Keratinocyte (primary cell): ENCODE measurements around the gene PRRT2. TPM values are rescaled to one million over a fixed set of nuclear protein-coding genes. Genes with fewer than 3 reads are reported as not detected.
A peak's percentile ranks its signal among the peaks of the same experiment; 100 is the strongest.

Experiments used
- DNase-seq: peaks from one replicate; pipeline ENCODE4 v3.0.0-alpha.2; 2011; ENCODE audit warnings: low read depth, missing footprints, low spot score
- FAIRE-seq: peaks from 2 replicates; lab custom pipeline; 2011; peaks lifted over from hg19 to GRCh38; lab: Jason Lieb, UNC
- H2AFZ ChIP-seq: 2 replicates; pipeline ENCODE4 v1.6.0; 2012; ENCODE audit warnings: low read length, control low read depth, inconsistent platforms; ENCODE audit not compliant: control insufficient read depth
- H3K27ac ChIP-seq: 2 replicates; pipeline ENCODE4 v1.5.1; 2011; ENCODE audit warnings: low read length; ENCODE audit not compliant: control insufficient read depth, insufficient read depth
- H3K27me3 ChIP-seq: 3 replicates; pipeline ENCODE4 v1.6.0; 2011; ENCODE audit warnings: low read length; ENCODE audit not compliant: control insufficient read depth, insufficient read depth; ENCODE audit errors: extremely low read depth
- H3K36me3 ChIP-seq, 2 experiments: 2 replicates in 1 of 2; 3 replicates in 1 of 2; pipeline ENCODE4 v1.5.1; 2011; ENCODE audit warnings: low read length in 2 of 2, mild to moderate bottlenecking in 1 of 2; ENCODE audit not compliant: control insufficient read depth in 2 of 2, insufficient read depth in 2 of 2; ENCODE audit errors: extremely low read depth in 1 of 2
- H3K4me1 ChIP-seq: 3 replicates; pipeline ENCODE4 v1.5.1; 2011; ENCODE audit warnings: low read length; ENCODE audit not compliant: control insufficient read depth, insufficient read depth; ENCODE audit errors: extremely low read depth
- H3K4me2 ChIP-seq: 3 replicates; pipeline ENCODE4 v1.6.0; 2011; ENCODE audit warnings: low read depth, low read length; ENCODE audit not compliant: control insufficient read depth, insufficient read depth; ENCODE audit errors: extremely low read depth
- H3K4me3 ChIP-seq, 3 experiments: fragments of 200-600 bp in 1 of 3; sonication (generic) in 1 of 3; 2 replicates in 2 of 3; 3 replicates in 1 of 3; pipeline ENCODE4 v1.5.1; 2011 to 2016; ENCODE audit warnings: low read length in 3 of 3, mild to moderate bottlenecking in 3 of 3, control low read depth in 2 of 3, inconsistent platforms in 1 of 3, low read depth in 1 of 3, mixed read lengths in 1 of 3, mixed run types in 1 of 3, moderate library complexity in 1 of 3; ENCODE audit not compliant: control insufficient read depth in 2 of 3, insufficient read depth in 2 of 3; ENCODE audit errors: extremely low read depth in 1 of 3
- H3K79me2 ChIP-seq: 2 replicates; pipeline ENCODE4 v1.6.0; 2012; ENCODE audit warnings: low read length; ENCODE audit not compliant: control insufficient read depth, insufficient read depth
- H3K9ac ChIP-seq: 3 replicates; pipeline ENCODE4 v1.6.0; 2011; ENCODE audit warnings: low read length; ENCODE audit not compliant: control insufficient read depth, insufficient read depth; ENCODE audit errors: extremely low read depth
- H3K9me1 ChIP-seq: 3 replicates; pipeline ENCODE4 v1.6.0; 2011; ENCODE audit warnings: low read length; ENCODE audit not compliant: control insufficient read depth, insufficient read depth; ENCODE audit errors: extremely low read depth
- H3K9me3 ChIP-seq: 2 replicates; pipeline ENCODE4 v1.5.1; 2012; ENCODE audit warnings: low read depth, low read length; ENCODE audit not compliant: control insufficient read depth
- H4K20me1 ChIP-seq: 3 replicates; pipeline ENCODE4 v1.6.0; 2011; ENCODE audit warnings: low read length; ENCODE audit not compliant: control insufficient read depth, insufficient read depth; ENCODE audit errors: extremely low read depth
- EZH2 ChIP-seq: IDR thresholded peaks from one replicate; pipeline ENCODE4 v1.6.1; 2012; ENCODE audit warnings: inconsistent platforms, mild to moderate bottlenecking, low read length, moderate library complexity
- dilution Hi-C: fragments of 300-500 bp; cut with MboI; formaldehyde crosslinking; loops from one replicate; pipeline ENCODE4 v1.7.0; 2020; ENCODE audit warnings: low sequenced_read_pairs; ENCODE audit not compliant: extremely low pct_ligation_motif_present
- polyA plus RNA-seq, 5 experiments: library from polyadenylated mRNA; depleted of rRNA in 3 of 5; stranded (reverse) in 3 of 5; stranded (forward) in 1 of 5; unstranded in 1 of 5; fragments of >200 nt; gene quantifications; 1 replicate in 1 of 5; 2 replicates in 3 of 5; 3 replicates in 1 of 5; pipeline versions ENCODE4 v1.2.1 to v1.2.3, GENCODE V29; 2011 to 2012; ENCODE audit warnings: missing spikeins in 2 of 5, low read depth in 1 of 5, low replicate concordance in 1 of 5
- TF ChIP-seq, protein P1 (sequence below), 3 experiments: IDR thresholded peaks in 1 of 3; conservative IDR thresholded peaks in 1 of 3; optimal IDR thresholded peaks in 1 of 3; 2 replicates in 2 of 3; 3 replicates in 1 of 3; pipeline versions ENCODE3 to v1.5.1; 2011; ENCODE audit warnings: low read length in 3 of 3, mild to moderate bottlenecking in 3 of 3, moderate library complexity in 2 of 3, control low read depth in 1 of 3, inconsistent platforms in 1 of 3; ENCODE audit not compliant: insufficient read depth in 2 of 3; ENCODE audit errors: extremely low read depth in 1 of 3

PRRT2 gene
- polyA plus RNA-seq, 1 donor (not counting 4 experiments of a cell fraction or from before 2014, with no cell fraction given): not detected

DNA sequence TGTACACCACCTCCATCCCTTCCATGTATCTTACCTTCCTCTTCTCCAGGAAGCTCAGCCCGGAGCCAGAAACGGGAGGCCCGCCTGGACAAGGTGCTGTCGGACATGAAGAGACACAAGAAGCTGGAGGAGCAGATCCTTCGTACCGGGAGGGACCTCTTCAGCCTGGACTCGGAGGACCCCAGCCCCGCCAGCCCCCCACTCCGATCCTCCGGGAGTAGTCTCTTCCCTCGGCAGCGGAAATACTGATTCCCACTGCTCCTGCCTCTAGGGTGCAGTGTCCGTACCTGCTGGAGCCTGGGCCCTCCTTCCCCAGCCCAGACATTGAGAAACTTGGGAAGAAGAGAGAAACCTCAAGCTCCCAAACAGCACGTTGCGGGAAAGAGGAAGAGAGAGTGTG lies 7.5 kb downstream of the PRRT2 start:
- Histone ChIP-seq H3K27me3 (no peaks in the 10 kb centered on the region), H3K79me2 (peaks cover 57% of the 10 kb centered on the region), H2AFZ (no peak overlapping the region), H3K4me1 (peaks cover 57% of the 10 kb centered on the region), H3K9me3 (no peaks in the 10 kb centered on the region), H3K36me3 (peaks cover 0 to 10% of the 10 kb centered on the region in 2 experiments), H3K4me2 (peak overlapping the region; percentile 98), H3K9ac (peak overlapping the region; percentile 76), H3K9me1 (no peaks in the 10 kb centered on the region), H4K20me1 (no peaks in the 10 kb centered on the region), H3K4me3 (peak overlapping the region; percentile 71 to 75 (median 74)), H3K27ac (no peak overlapping the region)
- DNase-seq (no peak), FAIRE-seq (no peak)
- no peak for TF ChIP-seq EZH2
- TF ChIP-seq, protein P1, sequence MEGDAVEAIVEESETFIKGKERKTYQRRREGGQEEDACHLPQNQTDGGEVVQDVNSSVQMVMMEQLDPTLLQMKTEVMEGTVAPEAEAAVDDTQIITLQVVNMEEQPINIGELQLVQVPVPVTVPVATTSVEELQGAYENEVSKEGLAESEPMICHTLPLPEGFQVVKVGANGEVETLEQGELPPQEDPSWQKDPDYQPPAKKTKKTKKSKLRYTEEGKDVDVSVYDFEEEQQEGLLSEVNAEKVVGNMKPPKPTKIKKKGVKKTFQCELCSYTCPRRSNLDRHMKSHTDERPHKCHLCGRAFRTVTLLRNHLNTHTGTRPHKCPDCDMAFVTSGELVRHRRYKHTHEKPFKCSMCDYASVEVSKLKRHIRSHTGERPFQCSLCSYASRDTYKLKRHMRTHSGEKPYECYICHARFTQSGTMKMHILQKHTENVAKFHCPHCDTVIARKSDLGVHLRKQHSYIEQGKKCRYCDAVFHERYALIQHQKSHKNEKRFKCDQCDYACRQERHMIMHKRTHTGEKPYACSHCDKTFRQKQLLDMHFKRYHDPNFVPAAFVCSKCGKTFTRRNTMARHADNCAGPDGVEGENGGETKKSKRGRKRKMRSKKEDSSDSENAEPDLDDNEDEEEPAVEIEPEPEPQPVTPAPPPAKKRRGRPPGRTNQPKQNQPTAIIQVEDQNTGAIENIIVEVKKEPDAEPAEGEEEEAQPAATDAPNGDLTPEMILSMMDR (optimal IDR thresholded peaks at IDR 0.05 in 1 of 3, IDR thresholded peaks at IDR 0.05 in 1 of 3, conservative IDR thresholded peaks at IDR 0.05 in 1 of 3; ENCODE audit: extremely low read depth in 1 of 3, insufficient read depth in 2 of 3, low read length in 3 of 3): peak; percentile 53 to 72 (median 56)
- dilution Hi-C loops: no loop called here

- Histone ChIP-seq H3K4me1 (peaks cover 62% of the 10 kb centered on the region), H3K4me2 (peak within 1 kb of the TSS; percentile 98), H3K9me1 (peaks cover 6% of the 10 kb centered on the region), H2AFZ (no peak within 1 kb of the TSS), H3K4me3 (peak within 1 kb of the TSS; percentile 71 to 75 (median 74)), H4K20me1 (no peaks in the 10 kb centered on the region), H3K27ac (peak within 1 kb of the TSS; percentile 89), H3K36me3 (peaks cover 0 to 10% of the 10 kb centered on the region in 2 experiments), H3K27me3 (no peaks in the 10 kb centered on the region), H3K79me2 (peaks cover 62% of the 10 kb centered on the region), H3K9me3 (no peaks in the 10 kb centered on the region), H3K9ac (peak within 1 kb of the TSS; percentile 76)
- peak; percentile 41 for FAIRE-seq
- no peak for TF ChIP-seq EZH2
- TF ChIP-seq, protein P1 (optimal IDR thresholded peaks at IDR 0.05 in 1 of 3, IDR thresholded peaks at IDR 0.05 in 1 of 3, conservative IDR thresholded peaks at IDR 0.05 in 1 of 3; ENCODE audit: extremely low read depth in 1 of 3, insufficient read depth in 2 of 3, low read length in 3 of 3): no peak
- dilution Hi-C loops: no loop called here
- DNase-seq: no peak
Observed at GRCh38 chr16:29820271-29820701, 8.3 kb downstream of the PRRT2 start, which contains the start of gene MVP. TSS of gene MVP (plus strand) at chr16:29820462. CDS start at chr16:29830550, 10,088 bp downstream.
